ENCODE measurements around the gene GLE1.
A peak's percentile ranks its signal among the peaks of the same experiment; 100 is the strongest.
"Not testable (repeated sequence)": the region's sequence is repeated elsewhere in the genome, so short reads cannot be mapped to it uniquely, and the experiment has no call there.

The GLE1 gene

DNA sequence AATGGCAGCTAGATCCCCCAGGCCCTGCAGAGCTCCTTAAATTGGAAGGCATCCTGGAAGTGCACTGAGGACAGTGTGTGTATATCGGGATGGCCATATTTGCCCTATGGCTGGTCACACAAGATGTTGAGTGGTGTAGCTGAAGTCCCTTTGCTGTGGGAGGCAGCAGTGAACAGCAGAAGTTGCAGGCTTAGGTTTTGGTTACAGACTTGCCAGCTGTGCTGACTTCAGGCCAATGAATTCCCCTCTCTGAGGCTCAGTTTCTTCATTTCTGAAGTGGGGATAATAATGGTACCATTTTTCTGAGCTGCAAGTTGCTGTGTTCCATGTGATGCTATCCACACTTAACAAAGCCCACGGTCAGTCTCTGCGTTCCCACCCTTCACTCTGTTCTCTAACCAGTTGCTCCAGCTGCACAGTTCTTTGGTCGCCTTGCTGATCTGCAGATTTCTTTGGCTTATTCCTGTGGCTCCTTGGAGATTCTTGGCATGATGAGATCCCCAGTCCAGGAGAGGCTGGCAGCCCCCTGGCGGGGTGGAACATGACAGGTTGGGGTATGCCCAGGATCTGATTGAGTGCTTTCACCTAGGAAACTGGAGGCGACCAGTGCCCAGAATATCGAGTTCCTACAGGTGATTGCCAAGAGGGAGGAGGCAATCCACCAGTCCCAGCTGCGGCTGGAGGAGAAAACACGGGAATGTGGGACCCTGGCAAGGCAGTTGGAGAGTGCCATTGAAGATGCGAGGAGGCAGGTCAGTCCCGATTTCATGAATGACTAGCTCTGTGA lies 6.5 kb upstream of the GLE1 start:
- DNase-seq, result no peak

DNA sequence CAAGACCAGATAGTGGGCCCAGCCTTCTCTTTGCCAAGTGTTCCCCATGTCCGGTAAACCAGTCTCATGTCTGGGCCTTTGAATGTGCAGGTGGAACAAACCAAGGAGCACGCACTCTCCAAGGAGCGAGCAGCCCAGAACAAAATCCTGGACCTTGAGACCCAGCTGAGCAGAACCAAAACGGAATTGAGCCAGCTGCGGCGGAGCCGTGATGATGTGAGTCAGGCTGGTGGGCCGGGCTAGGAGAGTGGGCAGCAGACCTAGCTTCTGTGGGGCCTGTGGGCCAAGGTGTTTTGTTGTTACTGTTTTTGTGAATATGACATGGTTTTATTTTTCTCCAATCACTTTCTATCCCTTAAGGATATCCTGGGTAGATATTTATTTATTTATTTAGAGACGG lies 5.6 kb upstream of the GLE1 start:
- DNase-seq, result no peak

DNA sequence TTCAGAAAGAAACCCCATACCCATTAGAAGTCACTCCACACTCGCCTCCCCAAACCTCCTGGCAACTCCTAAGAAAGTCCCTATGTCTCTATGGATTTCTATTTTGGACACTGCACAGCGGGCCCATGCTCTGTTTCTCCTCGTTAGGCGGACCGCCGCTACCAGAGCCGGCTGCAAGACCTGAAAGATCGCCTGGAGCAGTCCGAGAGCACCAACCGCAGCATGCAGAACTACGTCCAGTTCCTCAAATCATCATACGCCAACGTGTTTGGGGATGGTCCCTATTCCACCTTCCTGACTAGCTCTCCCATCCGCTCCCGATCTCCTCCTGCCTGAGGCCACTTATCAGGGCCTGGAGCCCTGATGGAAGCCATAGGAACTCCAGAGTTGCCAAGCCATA lies 4.6 kb upstream of the GLE1 start:
- no peak for DNase-seq

DNA sequence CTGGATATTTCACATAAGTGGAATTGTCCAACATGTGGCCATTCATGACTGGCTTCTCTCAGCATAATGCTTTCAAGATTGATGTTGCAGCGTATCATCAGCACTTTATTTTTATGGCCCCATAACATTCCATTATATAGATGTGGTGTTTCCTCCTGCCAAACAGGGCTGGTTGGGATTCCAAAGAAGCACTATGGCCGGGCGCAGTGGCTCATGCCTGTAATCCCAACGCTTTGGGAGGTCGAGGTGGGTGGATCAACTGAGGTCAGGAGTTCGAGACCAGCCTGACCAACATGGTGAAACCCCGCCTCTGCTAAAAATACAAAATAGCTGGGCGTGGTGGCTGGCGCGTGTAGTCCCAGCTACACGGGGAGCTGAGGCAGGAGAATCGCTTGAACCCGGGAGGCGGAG lies 1.1 kb upstream of the GLE1 start:
- DNase-seq, result not testable (repeated sequence)

DNA sequence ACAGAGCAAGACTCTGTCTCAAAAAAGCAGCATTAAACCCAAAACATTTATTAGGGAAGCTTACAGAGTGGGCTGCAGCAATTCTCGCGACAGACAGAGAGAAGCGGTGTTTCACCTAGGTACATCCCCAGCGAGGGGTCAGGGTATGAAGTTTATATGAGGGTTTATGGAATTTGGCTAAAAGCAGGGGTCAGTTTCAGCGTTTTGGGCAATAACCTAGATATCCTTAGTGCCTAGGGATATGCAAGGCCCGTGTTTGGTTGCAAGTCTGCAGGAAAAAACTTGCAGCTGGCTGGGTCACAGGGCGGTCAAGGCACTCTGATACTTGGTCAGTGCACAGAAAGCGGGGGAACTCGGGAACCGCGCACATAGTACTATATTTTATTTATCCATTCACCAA lies 649 bp upstream of the GLE1 start:
- DNase-seq, result no peak

DNA sequence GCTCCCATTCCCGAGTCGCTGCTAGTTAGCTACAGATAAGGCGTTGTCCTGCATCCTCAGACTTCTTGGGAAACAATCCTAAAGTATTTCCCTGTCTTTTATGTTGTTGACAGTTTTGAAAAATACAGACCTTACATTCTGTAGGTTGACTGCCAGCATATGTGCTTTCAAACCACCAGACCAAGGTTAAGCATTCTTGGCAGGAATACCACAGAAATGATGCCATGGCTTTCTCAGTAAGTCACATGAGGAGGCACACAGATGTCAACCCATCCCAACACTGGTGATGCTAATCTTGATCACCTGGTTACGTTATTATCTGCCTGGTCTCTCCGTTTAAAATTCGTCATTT lies 871 bp downstream of the GLE1 start:
- no peak for DNase-seq

DNA sequence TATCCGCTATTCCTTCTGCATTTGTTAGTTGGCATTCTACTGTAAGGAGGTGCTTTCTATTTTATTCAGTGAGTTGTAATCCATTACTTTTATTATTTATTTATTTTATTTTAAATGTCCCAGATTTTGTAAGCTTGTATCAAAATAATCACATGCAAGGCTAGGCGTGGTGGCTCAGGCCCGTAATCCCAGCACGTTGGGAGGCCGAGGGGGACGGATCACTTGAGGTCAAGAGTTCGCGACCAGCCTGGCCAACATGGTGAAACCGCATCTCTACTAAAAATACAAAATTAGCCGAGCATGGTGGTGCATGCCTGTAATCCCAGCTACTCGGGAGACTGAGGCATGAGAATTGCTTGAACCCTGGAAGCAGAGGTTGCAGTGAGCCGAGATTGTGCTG lies 1.4 kb downstream of the GLE1 start:
- not testable (repeated sequence) for DNase-seq

DNA sequence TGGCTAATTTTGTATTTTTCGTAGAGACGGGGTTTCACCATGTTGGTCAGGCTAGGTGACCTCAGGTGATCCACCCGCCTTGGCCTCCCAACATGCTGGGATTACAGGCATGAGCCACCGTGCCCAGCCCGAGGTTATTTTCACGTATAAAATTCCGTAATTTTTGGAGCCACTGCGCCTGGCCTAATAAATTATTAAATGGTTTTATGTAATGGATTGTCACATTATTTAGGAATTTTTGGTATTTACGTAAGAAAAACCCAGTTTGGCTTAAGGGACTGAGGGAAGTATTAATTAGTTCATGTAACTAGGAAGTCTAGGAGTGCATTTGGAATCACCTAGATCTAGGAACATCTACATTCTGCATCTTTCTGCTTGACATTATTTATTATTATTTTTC lies 8.3 kb downstream of the GLE1 start:
- no peak for DNase-seq

DNA sequence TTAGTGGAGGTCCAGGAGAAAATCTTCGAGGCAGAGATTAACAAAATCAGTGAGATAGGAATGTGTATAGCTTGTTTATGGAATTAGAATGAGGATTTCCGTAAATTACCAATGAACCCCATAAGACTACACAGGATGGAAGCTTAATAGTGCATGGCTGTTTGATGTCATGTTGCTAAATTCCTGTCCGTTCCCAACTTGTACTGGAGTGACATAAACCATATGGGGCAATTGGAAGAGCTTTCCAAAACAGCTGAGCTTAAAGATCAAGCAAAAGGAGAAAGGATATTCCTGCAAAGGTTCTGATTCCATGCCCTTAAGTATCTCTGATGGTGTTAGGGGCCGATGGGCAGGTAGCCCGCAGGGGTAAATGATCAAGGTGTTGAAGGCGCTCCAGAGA lies 17.4 kb downstream of the GLE1 start:
- DNase-seq, result no peak

DNA sequence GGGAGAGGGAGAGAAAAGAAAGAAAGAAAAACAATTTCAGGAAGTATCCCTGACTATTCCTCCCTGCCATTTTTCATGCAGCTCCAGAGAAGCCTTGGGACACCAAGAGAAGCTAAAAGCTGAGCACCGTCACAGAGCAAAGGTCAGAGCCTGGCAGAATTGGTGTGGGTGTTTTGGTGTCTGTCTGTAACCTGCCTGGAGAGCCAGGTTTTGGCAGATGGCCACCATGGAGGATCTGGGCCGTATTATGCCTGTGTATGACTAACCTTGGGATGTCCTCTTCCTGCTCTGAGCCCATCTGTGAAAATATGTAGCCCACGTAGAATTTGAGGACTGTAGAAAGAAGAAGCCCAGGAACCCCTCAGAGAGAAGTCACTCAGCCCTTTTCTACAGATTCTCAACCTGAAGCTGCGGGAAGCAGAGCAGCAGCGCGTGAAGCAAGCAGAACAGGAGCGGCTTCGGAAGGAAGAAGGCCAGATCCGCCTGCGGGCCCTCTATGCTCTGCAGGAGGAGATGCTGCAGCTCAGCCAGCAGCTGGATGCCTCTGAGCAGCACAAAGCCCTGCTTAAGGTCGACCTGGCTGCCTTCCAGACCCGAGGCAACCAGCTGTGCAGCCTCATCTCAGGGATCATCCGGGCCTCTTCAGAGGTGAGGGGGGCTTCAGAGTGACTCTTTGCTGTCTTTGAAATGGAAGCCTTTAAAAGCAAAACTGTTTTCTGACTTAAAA lies 18.8 kb downstream of the GLE1 start:
- DNase-seq, result no peak

DNA sequence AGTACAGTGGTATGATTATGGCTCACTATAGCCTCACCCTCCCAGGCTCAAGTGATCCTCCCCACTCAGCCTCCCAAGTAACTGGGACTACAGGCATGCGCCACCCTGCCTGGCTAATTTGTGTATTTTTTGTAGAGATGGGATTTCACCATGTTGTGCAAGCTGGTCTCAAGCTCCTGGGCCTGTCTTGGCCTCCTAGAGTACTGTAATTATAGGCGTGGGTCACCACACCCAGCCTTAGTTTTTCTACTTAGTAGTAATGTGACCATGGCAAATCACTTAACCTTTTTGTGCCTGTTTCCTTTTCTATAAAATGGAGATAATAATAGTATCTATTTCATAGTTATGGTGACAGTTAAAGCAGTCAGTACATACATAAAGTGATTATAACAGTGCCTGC lies 22.2 kb downstream of the GLE1 start:
- no peak for DNase-seq

DNA sequence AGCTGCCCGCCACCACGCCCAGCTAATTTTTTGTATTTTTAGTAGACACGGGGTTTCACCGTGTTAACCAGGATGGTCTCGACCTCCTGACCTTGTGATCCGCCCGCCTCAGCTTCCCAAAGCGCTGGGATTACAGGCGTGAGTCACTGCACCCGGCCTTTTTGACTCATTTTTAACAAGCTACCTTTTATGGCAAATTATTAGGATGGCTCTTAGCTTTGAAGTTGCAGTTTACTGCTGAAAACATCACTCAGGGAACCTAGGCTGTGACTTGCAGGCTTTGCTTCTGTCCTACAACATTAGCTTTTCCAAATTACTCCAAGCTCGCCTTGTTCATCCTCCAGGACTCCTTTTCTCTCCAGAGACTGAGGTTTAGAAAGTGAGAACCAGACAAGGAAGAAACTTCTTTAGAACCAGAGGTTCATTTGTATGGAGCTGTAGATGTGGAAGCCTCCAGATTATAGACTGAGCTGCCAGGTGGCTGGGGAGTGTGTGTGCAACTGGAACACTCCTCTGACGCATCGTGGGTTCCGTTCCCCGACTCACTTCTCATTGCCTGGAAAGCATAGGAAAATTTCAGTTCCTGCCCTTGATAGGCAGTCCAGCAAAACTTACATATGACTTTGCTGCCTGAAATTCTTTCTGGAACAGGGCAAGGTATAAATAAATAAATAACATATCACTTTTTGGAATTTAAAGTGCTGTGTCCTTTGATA lies 24.1 kb downstream of the GLE1 start:
- DNase-seq, result no peak

DNA sequence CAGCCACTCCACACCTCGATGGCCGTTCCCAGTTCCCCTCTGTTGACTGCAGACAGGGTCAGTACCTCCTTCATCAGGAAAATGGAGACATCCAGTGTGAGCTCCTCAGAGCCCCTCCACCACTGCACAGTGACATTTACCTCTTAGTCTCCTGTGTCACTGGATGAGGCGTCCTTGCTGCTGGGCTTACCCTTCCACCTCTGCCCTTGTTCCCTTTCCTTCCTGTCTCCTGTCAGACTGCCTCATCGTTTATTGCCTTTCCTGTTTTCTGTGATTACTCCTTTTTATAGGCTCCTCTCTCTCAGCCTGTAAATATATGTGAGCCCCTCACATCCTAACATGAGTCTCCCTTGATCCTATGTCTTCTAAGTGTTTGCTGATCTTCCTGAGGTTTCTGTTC lies 24.7 kb downstream of the GLE1 start:
- no peak for DNase-seq

DNA sequence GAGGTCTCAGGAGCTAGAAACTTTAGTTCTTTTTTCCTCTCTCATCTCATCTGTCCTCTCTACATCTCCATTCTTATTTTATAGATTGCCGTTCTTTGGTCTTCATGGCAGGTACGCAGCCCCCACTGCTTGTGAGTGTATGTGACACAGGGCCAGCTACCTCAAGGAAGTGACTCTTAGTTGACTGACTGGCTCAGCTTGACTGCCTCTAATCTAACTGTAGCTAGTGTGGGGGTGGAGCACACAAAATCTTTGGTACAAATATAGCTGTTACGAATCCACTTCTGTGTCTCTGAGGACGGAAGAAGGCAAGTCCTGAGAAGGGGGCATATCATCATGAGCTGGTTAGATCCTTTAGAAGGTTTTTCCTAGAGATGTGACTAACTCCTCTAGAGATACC lies 28.1 kb downstream of the GLE1 start:
- no peak for DNase-seq

DNA sequence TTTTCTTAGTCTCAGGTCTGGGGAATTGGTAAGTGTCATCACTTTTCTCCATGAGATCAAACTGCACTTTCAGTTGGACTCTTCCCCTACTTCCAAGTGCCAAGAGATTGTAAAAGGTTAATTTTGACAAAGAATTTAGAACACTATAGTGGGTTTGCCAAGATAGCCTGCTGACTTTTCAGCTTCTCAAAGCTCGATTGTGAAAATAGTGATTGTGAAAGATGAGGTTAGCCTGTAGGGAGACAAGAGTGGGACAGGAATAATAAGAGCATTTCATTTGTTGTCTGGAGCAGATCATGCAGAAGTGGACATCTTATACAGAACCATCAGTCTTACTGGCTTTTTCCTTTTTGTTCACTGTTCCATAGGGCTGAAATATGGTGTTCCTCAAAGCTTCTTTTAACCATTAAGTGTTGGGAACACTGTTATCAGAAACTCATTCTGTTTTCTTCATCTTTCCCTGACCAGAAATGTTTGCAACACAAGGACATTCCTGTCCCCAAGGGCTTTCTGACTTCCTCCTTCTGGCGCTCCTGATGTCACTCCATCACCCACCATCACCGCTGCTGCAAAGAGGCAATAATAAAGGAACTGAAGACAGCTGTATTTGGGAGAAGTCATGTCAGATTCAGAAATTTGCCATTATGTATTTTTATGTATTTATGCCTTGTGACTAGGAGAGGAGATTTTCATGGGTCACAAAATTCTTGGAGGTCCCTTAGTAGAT lies 36.3 kb downstream of the GLE1 start:
- no peak for DNase-seq

DNA sequence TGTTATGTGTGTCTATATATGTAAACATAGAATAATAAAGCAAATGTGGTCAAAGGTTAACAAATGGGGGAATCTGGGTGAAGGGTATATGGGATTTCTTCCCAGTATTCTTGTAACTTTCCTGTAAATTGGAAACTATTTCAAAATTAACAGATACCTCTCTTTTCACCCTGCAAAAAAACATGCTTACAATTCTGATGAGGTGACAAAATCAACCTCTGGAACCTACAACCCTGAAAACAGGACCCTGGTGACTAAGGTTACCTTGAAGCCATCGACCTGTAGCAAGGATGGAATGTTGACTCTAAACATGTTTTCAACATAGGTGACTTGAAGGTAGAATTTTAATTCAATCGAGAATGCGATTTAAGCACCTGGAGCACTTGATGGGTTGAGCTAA lies 42.0 kb downstream of the GLE1 start:
- no peak for DNase-seq

DNA sequence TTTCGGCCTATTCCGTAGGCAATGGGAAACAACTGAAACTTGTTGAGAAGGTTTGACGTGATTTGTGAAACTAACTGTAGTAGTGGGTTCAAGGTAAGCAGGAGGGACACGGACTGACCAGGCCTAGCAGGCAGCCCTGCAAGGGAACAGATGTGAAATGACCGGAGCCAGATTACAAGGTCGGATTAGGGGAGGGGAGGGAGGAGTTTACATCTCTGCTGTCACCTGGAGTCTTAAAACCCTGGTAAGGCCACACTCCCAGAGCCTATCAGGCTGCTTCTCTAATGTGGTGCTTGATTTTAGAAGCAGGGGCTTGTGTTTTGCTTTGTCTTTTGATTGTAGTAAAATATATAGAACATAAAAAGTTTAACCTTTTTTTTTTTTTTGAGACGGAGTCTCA lies 44.4 kb downstream of the GLE1 start:
- DNase-seq, result no peak

DNA sequence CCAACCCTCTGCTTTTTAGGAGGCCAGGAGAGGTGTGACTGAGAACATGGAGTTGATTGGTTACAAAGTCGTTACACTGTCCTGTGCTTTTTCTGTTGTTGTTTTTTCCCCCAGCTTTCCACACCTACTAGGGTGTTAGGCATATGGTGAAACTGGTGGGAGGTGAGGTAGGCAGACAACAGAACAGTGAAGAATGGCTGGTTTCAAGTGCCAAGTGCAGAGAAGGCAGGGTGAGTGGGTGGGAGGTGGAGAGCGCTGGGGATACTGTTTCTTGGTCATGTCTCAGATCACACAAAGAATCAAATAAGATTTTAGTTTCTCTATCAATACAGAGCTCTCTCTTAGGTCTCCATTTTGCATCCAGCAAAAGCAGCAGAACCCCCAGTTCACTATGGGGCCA lies 45.7 kb downstream of the GLE1 start:
- no peak for DNase-seq

DNA sequence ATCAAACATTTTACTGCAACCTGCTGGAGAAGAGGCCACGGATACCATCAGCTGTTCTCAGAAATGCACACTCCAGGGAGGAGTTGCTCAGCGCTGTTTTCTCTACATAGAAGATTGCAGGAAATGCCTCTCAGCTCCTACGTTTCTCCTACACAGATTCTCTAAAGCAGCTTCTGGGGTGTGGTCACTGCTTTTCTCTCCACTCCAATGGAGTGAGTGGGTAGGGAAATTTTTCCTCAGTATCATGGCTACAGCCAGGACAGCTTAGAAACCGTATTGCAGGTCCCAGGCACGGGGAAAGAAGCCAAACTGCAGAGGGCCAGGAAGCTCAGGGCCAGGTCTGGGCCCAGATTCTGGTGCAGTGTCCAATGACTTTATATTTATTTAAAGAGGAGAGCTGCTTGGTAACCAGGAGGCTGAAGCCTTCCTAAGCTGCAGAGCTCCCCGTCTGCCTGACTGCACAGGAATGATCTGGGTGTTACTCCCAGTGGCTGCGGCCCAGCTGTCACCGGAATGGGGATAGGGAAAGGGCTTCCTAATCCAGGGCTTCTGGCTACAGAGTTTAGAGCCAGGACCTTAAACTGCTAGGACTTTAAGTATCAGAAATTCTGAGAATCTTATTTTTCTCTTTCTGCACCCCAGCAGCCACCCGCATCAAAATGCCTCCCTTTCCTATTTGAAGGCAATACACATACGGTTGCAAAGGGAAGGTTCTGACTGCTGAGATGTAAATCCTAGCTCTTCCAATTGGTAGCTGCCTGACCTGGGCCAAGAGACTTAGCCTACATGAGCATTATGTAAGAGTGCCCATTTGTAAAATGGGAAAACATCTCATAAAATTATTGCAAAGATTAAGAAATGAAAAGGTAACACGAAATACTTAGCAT lies 46.5 kb downstream of the GLE1 start:
- no peak for DNase-seq

DNA sequence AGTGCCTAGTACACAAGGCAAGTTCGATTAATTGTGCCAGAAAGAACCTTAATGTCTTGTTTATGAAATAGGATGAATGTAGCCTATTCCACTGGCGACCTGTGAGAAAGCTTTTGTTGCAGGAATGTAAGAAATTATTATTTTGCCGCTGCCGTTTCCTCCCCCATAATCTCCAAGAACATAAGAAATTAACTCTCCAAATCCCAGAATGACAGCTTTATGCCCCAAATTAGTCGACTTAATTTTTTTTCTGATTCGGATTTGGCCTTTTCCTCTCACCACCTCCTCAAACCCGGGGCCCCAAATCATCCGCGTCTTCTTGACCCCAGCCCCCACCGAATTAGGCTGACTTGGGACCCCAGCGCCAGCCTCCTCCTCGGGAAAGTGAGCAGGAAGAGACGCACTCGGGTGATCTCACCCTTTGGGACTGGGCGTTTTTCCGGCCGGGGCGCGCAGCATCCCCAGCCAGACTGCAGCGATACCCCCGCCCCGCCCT lies 47.2 kb downstream of the GLE1 start:
- no peak for DNase-seq

DNA sequence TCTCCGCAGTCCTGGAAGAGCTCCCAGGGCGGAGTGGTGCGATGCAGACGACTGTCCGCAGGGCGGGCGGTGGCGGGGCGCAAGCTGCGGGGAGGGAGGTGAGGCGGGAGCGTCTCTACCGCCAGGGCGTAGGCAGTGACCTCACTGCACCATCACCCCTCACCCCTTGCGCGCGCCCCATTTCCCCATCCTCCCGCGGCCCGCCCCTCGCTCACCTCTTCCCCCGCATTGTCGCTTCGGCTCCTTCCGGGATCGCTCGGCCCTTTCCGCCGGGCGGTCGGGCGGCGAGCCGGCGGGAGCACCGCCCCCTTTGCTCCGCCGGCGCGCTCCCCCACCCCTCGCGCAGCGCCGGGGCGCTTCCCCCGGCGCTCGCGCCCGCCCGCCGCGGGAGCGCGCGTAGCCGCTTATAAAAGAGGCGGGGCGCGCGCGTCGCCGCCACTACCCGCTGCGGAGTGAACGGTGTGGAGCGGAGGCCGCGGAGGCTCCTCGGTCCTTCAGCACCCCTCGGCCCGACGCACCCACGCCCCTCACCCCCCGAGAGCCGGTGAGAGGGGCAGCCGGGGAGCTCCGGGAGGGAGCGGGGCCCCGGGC lies 47.7 kb downstream of the GLE1 start, which contains the start of gene SPTAN1:
Gene SPTAN1, plus strand, starts transcription at position 435 of the 591 bp plus-strand sequence. CDS start 14,154 bp downstream, outside the sequence.
- peak; percentile 86 for DNase-seq
